ENCODE data around the gene HMGB2.

- TF ChIP-seq, protein P1, sequence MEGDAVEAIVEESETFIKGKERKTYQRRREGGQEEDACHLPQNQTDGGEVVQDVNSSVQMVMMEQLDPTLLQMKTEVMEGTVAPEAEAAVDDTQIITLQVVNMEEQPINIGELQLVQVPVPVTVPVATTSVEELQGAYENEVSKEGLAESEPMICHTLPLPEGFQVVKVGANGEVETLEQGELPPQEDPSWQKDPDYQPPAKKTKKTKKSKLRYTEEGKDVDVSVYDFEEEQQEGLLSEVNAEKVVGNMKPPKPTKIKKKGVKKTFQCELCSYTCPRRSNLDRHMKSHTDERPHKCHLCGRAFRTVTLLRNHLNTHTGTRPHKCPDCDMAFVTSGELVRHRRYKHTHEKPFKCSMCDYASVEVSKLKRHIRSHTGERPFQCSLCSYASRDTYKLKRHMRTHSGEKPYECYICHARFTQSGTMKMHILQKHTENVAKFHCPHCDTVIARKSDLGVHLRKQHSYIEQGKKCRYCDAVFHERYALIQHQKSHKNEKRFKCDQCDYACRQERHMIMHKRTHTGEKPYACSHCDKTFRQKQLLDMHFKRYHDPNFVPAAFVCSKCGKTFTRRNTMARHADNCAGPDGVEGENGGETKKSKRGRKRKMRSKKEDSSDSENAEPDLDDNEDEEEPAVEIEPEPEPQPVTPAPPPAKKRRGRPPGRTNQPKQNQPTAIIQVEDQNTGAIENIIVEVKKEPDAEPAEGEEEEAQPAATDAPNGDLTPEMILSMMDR (conservative IDR thresholded peaks at IDR 0.05; ENCODE audit: low read length) = no peak
- TF ChIP-seq EZH2phosphoT487 (IDR thresholded peaks at IDR 0.05; ENCODE audit: borderline replicate concordance, low read depth, low read length) = no peak
Measured at GRCh38 chr4:173334891-173335752, 964 bp upstream of the HMGB2 start.
